Thoracic aorta (tissue), 2 donors: ENCODE measurements around the gene CERS5. TPM values are rescaled to one million over a fixed set of nuclear protein-coding genes. Genes with fewer than 3 reads are reported as not detected.

ENCODE experiments used
- ATAC-seq: fragments of 150-250 bp; one replicate; pipeline ENCODE4 v1.8.0; 2017; ENCODE audit warnings: low read depth; ENCODE audit not compliant: insufficient number of reproducible peaks, low FRiP score
- DNase-seq: peaks from one replicate; pipeline ENCODE4 v3.0.0-alpha.2; 2020; ENCODE audit warnings: low spot score
- H3K27ac ChIP-seq, 2 donors: fragments of 200-600 bp; sonication (generic); 1 replicate in 1 of 2; 2 replicates in 1 of 2; pipeline ENCODE4 v1.5.1; 2016; ENCODE audit warnings: mild to moderate bottlenecking in 2 of 2, moderate library complexity in 2 of 2
- H3K27me3 ChIP-seq: fragments of 200-600 bp; sonication (generic); replicated peaks from 2 replicates; pipeline ENCODE4 v1.6.0; 2016; ENCODE audit warnings: mild to moderate bottlenecking; ENCODE audit not compliant: insufficient read depth
- H3K36me3 ChIP-seq: fragments of 200-600 bp; sonication (generic); one replicate; pipeline ENCODE4 v1.5.1; 2016
- H3K4me1 ChIP-seq, 2 donors: fragments of 200-600 bp; sonication (generic); 1 replicate in 1 of 2; 2 replicates in 1 of 2; pipeline versions ENCODE4 v1.5.1 to v1.6.0; 2016; ENCODE audit warnings: low read depth in 2 of 2, mild to moderate bottlenecking in 1 of 2; ENCODE audit not compliant: control insufficient read depth in 1 of 2
- H3K4me3 ChIP-seq: fragments of 200-600 bp; sonication (generic); 2 replicates; pipeline ENCODE4 v1.5.1; 2016; ENCODE audit warnings: mild to moderate bottlenecking
- H3K9me3 ChIP-seq: fragments of 200-600 bp; sonication (generic); 2 replicates; pipeline ENCODE4 v1.5.1; 2016
- total RNA-seq, 2 donors: library from RNA; depleted of rRNA; stranded (reverse); fragments of >200 nt; gene quantifications; one replicate each; pipeline versions ENCODE4 v1.1.0 to v1.2.3, GENCODE V29; 2016
- TF ChIP-seq, protein P1 (sequence below): fragments of 200-600 bp; sonication (generic); IDR thresholded peaks from one replicate; pipeline ENCODE4 v1.5.1; 2019; ENCODE audit warnings: antibody characterized with exemption

Gene CERS5
- total RNA-seq, 2 donors from 2014 or later = 34.6 to 73.5 TPM

DNA sequence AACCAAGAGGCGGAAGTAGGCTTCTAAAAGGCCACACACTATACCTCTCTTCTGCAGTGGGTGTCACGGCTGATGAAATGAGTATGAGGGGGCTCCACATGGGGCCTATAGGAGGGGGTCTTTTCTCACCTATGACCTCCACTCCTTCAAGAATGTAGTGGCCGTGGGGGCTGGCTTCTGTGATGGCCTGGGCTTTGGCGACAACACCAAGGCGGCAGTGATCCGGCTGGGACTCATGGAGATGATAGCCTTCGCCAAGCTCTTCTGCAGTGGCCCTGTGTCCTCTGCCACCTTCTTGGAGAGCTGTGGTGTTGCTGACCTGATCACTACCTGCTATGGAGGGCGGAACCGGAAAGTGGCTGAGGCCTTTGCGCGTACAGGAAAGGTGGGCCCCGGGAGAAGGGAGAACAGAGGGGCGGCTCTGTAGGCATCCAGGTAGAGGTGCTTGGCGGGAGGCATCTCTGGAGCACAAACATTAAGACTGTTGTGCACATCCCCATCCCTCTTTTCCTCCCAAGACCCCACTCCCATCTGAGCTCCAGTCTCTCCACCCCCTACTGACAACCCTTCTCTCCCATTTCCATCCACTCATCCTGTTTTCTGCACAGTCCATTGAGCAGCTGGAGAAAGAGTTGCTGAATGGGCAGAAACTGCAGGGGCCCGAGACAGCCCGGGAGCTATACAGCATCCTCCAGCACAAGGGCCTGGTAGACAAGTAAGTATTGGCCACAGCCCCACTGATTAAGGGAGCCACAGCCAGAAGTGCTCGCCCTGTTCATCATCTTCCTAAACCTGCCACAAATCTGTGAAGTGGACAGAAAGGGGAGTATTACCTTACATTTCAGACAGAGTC, 59.5 kb downstream of the CERS5 start:
- no peak overlapping the region for H3K4me3 ChIP-seq
- TF ChIP-seq, protein P1, sequence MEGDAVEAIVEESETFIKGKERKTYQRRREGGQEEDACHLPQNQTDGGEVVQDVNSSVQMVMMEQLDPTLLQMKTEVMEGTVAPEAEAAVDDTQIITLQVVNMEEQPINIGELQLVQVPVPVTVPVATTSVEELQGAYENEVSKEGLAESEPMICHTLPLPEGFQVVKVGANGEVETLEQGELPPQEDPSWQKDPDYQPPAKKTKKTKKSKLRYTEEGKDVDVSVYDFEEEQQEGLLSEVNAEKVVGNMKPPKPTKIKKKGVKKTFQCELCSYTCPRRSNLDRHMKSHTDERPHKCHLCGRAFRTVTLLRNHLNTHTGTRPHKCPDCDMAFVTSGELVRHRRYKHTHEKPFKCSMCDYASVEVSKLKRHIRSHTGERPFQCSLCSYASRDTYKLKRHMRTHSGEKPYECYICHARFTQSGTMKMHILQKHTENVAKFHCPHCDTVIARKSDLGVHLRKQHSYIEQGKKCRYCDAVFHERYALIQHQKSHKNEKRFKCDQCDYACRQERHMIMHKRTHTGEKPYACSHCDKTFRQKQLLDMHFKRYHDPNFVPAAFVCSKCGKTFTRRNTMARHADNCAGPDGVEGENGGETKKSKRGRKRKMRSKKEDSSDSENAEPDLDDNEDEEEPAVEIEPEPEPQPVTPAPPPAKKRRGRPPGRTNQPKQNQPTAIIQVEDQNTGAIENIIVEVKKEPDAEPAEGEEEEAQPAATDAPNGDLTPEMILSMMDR = no peak
- H3K4me1 ChIP-seq = peaks cover 27 to 41% of the 10 kb centered on the region in 2 donors
- H3K27ac ChIP-seq = no peak overlapping the region
- H3K9me3 ChIP-seq = no peaks in the 10 kb centered on the region
- no peaks in the 10 kb centered on the region for H3K27me3 ChIP-seq
- H3K36me3 ChIP-seq = no peaks in the 10 kb centered on the region
- no peak for DNase-seq
- ATAC-seq = no peak

DNA sequence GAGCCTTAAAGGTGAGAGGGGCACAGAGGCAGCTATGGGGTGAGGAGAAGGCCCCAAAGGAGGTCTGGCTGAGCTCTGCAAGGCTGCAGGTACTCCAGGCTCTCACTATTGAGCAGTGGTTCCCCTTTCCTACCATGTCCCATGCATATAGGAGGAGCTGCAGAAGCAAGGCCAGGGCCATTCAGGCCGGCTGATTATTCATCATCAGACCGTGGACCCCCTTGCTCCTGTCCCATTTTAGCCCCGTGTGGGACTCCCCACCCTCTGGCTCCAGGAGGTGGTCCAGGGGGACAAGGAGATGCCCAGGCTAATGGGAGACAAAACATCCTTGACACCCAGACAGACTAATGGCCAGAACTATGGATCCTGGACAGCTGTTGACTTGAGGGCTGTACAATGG, 60.3 kb downstream of the CERS5 start:
- peaks cover 27 to 41% of the 10 kb centered on the region in 2 donors for H3K4me1 ChIP-seq
- TF ChIP-seq, protein P1 = no peak
- no peak overlapping the region for H3K4me3 ChIP-seq
- H3K36me3 ChIP-seq = no peaks in the 10 kb centered on the region
- no peak overlapping the region for H3K27ac ChIP-seq
- H3K27me3 ChIP-seq = no peaks in the 10 kb centered on the region
- no peaks in the 10 kb centered on the region for H3K9me3 ChIP-seq
- DNase-seq (no peak), ATAC-seq (no peak)

DNA sequence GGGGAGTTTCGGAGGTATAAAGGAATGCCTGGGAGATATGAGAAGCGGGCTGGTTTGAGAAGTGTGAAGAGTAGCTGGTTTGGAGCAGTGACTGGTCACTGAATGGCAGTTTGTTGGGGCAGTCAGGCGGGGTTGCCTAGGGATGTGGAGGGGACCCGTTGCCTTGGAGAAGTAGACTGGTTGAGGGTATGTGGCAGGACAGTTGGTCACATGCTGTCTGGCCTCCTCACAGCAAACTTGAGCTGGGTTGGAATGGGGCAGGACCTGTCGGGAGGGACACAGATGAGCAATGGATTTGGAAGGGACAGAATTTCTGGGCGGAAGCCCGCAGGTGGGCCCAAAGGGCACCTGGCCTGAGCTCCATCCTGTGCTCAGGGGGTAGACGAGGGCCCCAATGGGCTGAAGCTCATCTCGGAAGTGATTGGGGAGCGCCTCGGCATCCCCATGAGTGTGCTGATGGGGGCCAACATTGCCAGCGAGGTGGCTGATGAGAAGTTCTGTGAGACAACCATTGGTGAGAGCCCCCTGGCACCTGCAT, 61.2 kb downstream of the CERS5 start:
- Histone ChIP-seq H3K27ac (no peak overlapping the region), H3K4me3 (no peak overlapping the region), H3K27me3 (no peaks in the 10 kb centered on the region), H3K9me3 (no peaks in the 10 kb centered on the region), H3K36me3 (no peaks in the 10 kb centered on the region), H3K4me1 (peaks cover 22 to 35% of the 10 kb centered on the region in 2 donors)
- DNase-seq (no peak), ATAC-seq (no peak)
- TF ChIP-seq, protein P1 = no peak

DNA sequence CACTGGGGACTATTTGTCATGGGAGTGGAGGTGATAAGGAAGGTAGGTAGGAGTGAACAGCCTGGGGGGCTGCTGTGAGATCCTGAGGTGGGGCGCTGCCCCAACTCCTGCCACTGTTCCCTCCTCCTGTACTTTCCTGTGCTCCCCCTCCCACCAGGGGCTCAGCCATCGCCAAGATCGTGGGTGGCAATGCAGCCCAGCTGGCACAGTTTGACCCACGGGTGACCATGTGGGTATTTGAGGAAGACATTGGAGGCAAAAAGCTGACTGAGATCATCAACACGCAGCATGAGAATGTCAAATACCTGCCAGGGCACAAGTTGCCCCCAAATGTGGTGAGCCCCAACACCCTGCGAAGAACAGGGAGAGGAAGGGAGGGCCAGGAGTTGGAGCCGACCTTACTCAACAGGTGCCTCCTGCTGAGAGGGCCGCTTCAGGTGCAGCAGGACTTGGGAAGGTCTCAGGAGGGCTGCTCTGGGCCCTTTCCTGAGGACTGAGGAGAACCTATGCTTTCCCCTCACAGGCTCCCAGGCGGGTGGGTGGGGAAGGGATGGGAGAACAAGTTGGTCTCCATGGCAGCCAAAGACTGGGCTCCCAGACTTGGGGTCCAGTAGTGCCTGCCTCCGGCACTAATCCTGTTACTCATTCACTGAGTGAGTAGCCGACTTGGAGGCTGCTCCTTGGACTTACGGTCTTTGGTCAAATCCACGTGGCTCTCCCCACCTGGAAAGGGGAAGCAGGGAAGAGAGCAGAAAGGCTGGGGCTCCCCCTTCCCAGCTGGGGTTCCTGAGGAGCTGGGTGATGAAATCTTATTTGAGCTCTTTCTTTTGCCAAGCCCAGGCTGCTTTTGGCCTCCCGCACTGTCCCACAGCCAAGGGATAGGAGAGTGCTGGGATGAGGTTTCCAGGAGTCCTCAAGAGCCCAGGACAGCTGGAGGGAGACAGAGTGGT, 62.5 kb downstream of the CERS5 start:
- Histone ChIP-seq H3K4me1 (peaks cover 11 to 22% of the 10 kb centered on the region in 2 donors), H3K9me3 (no peaks in the 10 kb centered on the region), H3K27me3 (no peaks in the 10 kb centered on the region), H3K36me3 (no peaks in the 10 kb centered on the region), H3K27ac (no peak overlapping the region), H3K4me3 (no peak overlapping the region)
- ATAC-seq (no peak), DNase-seq (no peak)
- TF ChIP-seq, protein P1 = no peak
